HL-60 (cell line): ENCODE measurements around the gene DLX4.

Experiments
- DNase-seq, 2 experiments: peaks; one replicate each; pipeline ENCODE4 v3.0.0-alpha.2; 2010 to 2020; ENCODE audit warnings: low read depth in 1 of 2, low spot score in 1 of 2
- H3K27ac ChIP-seq: fragments of 250-450 bp; sonication (Bioruptor Pico); replicated peaks from 2 replicates; pipeline ENCODE4 v1.5.1; 2020; ENCODE audit warnings: mild to moderate bottlenecking, moderate library complexity
- H3K27me3 ChIP-seq: fragments of 250-450 bp; sonication (Bioruptor Pico); 2 replicates; pipeline ENCODE4 v1.5.1; 2021; ENCODE audit warnings: mild to moderate bottlenecking, moderate library complexity; ENCODE audit not compliant: insufficient read depth, poor library complexity, severe bottlenecking
- H3K4me3 ChIP-seq: replicated peaks from 2 replicates; pipeline ENCODE4 v1.5.1; 2011; ENCODE audit warnings: mild to moderate bottlenecking, control low read depth, low read length; ENCODE audit not compliant: insufficient read depth
- GABPA ChIP-seq: IDR thresholded peaks from 2 replicates; pipeline ENCODE4 v1.6.1; 2012; ENCODE audit warnings: low read depth
- POLR2AphosphoS5 ChIP-seq: IDR thresholded peaks from 2 replicates; pipeline ENCODE4 v1.6.1; 2012; ENCODE audit warnings: low read depth
- SPI1 ChIP-seq: IDR thresholded peaks from 2 replicates; pipeline ENCODE4 v1.6.1; 2012; ENCODE audit warnings: low read depth, mild to moderate bottlenecking, borderline replicate concordance
- TF ChIP-seq, protein P1 (sequence below): IDR thresholded peaks from one replicate; pipeline ENCODE4 v1.5.1; 2011; ENCODE audit warnings: low read length, control low read depth, inconsistent platforms; ENCODE audit not compliant: insufficient read depth
- TF ChIP-seq, protein P2 (sequence below): IDR thresholded peaks from 2 replicates; pipeline ENCODE4 v1.6.1; 2012; ENCODE audit warnings: low read depth; ENCODE audit not compliant: insufficient replicate concordance

DLX4 gene

DNA sequence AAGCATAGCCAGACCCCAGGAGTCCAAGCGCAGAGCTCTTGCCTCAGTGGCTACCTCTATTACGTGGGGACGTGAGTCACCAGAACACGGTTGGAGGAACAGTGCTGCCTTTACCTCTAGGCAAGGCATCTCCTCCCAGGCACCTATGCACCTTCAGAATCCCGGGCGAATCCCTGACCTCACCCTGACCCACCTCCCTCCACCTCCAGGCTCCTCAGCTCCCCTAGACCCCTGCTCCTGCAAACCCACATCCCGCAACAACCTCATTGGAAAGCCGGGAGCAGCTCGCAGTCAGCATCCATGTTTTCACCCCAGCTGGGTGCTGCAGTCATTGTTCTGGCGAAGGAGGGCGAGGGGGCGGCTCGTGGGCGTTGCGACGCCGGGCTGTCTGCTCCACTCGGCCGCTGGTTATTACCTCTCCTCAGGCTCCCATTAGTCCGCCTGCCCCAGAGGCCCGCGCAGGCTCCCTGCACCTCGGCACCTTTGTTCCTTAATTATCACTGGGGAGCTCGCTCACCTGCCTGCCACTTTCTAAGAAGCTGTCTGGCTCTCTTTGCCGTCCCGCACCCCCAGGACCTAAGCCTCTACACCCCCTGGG is 24.6 kb upstream of the DLX4 start:
- TF ChIP-seq POLR2AphosphoS5 (no peak), SPI1 (no peak), GABPA (no peak)
- TF ChIP-seq, protein P1, sequence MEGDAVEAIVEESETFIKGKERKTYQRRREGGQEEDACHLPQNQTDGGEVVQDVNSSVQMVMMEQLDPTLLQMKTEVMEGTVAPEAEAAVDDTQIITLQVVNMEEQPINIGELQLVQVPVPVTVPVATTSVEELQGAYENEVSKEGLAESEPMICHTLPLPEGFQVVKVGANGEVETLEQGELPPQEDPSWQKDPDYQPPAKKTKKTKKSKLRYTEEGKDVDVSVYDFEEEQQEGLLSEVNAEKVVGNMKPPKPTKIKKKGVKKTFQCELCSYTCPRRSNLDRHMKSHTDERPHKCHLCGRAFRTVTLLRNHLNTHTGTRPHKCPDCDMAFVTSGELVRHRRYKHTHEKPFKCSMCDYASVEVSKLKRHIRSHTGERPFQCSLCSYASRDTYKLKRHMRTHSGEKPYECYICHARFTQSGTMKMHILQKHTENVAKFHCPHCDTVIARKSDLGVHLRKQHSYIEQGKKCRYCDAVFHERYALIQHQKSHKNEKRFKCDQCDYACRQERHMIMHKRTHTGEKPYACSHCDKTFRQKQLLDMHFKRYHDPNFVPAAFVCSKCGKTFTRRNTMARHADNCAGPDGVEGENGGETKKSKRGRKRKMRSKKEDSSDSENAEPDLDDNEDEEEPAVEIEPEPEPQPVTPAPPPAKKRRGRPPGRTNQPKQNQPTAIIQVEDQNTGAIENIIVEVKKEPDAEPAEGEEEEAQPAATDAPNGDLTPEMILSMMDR, result no peak
- TF ChIP-seq, protein P2, sequence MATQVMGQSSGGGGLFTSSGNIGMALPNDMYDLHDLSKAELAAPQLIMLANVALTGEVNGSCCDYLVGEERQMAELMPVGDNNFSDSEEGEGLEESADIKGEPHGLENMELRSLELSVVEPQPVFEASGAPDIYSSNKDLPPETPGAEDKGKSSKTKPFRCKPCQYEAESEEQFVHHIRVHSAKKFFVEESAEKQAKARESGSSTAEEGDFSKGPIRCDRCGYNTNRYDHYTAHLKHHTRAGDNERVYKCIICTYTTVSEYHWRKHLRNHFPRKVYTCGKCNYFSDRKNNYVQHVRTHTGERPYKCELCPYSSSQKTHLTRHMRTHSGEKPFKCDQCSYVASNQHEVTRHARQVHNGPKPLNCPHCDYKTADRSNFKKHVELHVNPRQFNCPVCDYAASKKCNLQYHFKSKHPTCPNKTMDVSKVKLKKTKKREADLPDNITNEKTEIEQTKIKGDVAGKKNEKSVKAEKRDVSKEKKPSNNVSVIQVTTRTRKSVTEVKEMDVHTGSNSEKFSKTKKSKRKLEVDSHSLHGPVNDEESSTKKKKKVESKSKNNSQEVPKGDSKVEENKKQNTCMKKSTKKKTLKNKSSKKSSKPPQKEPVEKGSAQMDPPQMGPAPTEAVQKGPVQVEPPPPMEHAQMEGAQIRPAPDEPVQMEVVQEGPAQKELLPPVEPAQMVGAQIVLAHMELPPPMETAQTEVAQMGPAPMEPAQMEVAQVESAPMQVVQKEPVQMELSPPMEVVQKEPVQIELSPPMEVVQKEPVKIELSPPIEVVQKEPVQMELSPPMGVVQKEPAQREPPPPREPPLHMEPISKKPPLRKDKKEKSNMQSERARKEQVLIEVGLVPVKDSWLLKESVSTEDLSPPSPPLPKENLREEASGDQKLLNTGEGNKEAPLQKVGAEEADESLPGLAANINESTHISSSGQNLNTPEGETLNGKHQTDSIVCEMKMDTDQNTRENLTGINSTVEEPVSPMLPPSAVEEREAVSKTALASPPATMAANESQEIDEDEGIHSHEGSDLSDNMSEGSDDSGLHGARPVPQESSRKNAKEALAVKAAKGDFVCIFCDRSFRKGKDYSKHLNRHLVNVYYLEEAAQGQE, result no peak
- Histone ChIP-seq H3K27me3 (peaks cover 15% of the 10 kb centered on the region), H3K27ac (no peak overlapping the region), H3K4me3 (no peak overlapping the region)
- DNase-seq, result no peak

DNA sequence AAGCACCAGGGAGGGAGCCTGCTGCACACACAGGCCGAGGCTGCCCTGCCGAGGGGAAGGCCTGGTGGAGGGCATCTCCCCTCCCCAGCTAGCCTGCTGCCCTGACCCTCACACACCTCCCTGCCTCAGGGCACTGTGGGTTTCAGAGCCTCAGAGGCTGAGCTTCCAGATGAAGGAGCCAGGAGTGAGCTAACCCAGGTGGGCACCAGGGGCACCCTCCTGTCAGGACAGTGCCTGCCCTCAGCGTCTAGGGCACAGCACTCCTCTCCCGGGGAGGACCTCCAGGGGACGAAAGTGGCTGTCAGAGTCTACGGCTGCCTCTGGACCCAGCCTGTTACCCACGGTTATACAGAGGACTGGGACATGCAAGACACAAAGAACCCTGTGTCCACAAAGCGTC is 22.8 kb upstream of the DLX4 start:
- Histone ChIP-seq H3K27ac (no peak overlapping the region), H3K4me3 (no peak overlapping the region), H3K27me3 (peaks cover 15% of the 10 kb centered on the region)
- DNase-seq, result no peak
- TF ChIP-seq, protein P1, result no peak
- no peak for TF ChIP-seq SPI1
- TF ChIP-seq GABPA, result no peak
- TF ChIP-seq, protein P2, result no peak
- no peak for TF ChIP-seq POLR2AphosphoS5

DNA sequence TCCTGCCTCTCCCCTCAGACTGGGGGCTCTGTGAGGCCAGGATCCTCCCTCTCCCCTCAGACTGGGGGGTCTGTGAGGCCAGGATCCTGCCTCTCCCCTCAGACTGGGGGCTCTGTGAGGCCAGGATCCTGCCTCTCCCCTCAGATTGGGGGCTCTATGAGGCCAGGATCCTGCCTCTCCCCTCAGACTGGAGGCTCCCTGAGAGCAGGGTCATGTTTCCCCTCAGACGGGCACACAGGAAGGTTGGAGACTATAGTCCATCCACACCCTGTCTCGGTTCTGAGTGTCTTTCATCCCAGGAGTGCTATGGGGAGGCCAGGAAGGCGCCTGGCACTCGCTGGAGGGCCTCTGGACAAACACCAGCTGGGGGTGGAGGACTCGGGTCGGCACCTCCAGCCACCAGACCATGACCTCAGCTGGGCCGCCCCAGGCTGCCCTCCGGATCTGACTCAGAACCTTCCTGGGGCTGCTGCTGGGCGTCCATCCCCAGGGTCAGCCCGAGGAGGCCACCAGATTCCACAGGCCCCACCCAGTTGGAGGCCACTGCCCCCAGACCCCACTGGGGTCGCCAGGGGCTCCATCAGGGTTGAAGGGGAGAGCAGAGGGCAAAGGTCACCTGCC is 21.9 kb upstream of the DLX4 start:
- TF ChIP-seq POLR2AphosphoS5 (no peak), SPI1 (no peak), GABPA (no peak)
- TF ChIP-seq, protein P1, result no peak
- TF ChIP-seq, protein P2, result no peak
- no peak overlapping the region for H3K4me3 ChIP-seq
- no peak for DNase-seq
- no peak overlapping the region for H3K27ac ChIP-seq
- peaks cover 17% of the 10 kb centered on the region for H3K27me3 ChIP-seq
